ENCODE results near the gene SMIM30.

DNA sequence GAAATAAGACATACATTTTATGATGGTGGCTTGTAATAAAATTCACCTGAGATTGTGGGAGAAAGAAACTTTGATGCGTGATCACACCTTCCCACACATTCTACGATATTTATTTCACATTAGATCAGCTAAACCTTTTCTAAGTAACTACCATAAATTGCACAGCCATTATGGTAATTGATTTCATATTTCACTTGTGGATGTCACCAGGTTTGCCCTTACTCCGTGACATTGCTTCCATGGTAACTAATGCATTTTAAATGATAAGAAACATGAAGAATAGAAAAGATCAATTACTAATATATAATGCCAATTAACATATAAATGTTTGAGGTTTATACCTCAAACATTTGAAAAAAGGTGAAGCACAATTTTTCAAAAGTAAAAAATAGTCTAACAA, 35.8 kb upstream of the SMIM30 start:
- no peak for TF ChIP-seq POLR2A (IDR thresholded peaks at IDR 0.05)
- TF ChIP-seq, protein P1, sequence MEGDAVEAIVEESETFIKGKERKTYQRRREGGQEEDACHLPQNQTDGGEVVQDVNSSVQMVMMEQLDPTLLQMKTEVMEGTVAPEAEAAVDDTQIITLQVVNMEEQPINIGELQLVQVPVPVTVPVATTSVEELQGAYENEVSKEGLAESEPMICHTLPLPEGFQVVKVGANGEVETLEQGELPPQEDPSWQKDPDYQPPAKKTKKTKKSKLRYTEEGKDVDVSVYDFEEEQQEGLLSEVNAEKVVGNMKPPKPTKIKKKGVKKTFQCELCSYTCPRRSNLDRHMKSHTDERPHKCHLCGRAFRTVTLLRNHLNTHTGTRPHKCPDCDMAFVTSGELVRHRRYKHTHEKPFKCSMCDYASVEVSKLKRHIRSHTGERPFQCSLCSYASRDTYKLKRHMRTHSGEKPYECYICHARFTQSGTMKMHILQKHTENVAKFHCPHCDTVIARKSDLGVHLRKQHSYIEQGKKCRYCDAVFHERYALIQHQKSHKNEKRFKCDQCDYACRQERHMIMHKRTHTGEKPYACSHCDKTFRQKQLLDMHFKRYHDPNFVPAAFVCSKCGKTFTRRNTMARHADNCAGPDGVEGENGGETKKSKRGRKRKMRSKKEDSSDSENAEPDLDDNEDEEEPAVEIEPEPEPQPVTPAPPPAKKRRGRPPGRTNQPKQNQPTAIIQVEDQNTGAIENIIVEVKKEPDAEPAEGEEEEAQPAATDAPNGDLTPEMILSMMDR (IDR thresholded peaks at IDR 0.05): no peak

All from uterus (tissue), 2 donors.